Naive thymus-derived CD4-positive, alpha-beta T cell (primary cell): ENCODE measurements around the gene LRRC4C. TPM values are rescaled to one million over a fixed set of nuclear protein-coding genes. Genes with fewer than 3 reads are reported as not detected.

Experiments
- ATAC-seq: fragments of 150-1000 bp; cut with Tn5 transposase; 2 replicates; pipeline ENCODE4 v1.10.0; 2021; ENCODE audit warnings: mild to moderate bottlenecking, moderate library complexity
- CTCF ChIA-PET: fragments of 350-600 bp; sonication (Branson Sonifier 250); formaldehyde crosslinking; loops from one replicate; lab custom pipeline; 2021; ENCODE audit warnings: antibody characterized with exemption; lab: Charles Lee
- POLR2A ChIA-PET: fragments of 350-600 bp; sonication (Branson Sonifier 250); formaldehyde crosslinking; loops from one replicate; lab custom pipeline; 2021; ENCODE audit warnings: antibody characterized with exemption, inconsistent platforms; lab: Charles Lee
- DNase-seq, 9 donors: peaks; one replicate each; pipeline versions ENCODE4 v3.0.0 to v3.0.0-alpha.2; 2020 to 2022; ENCODE audit warnings: mixed read lengths in 1 of 9
- H3K27ac ChIP-seq: one replicate; pipeline ENCODE4 v1.7.0; 2013; ENCODE audit warnings: mild to moderate bottlenecking, low read depth, low read length, moderate library complexity
- H3K27me3 ChIP-seq, 2 donors: one replicate each; pipeline ENCODE4 v1.7.0; 2013; ENCODE audit warnings: low read length in 2 of 2, mild to moderate bottlenecking in 2 of 2, moderate library complexity in 2 of 2; ENCODE audit not compliant: control insufficient read depth in 2 of 2, insufficient read depth in 2 of 2
- H3K36me3 ChIP-seq, 3 experiments: 1 replicate in 2 of 3; 2 replicates in 1 of 3; pipeline ENCODE4 v1.7.0; 2013; ENCODE audit warnings: low read length in 3 of 3, mild to moderate bottlenecking in 3 of 3, moderate library complexity in 1 of 3; ENCODE audit not compliant: insufficient read depth in 3 of 3, control insufficient read depth in 2 of 3
- H3K4me1 ChIP-seq, 2 donors: one replicate each; pipeline ENCODE4 v1.7.0; 2013; ENCODE audit warnings: low read length in 2 of 2, mild to moderate bottlenecking in 2 of 2, moderate library complexity in 1 of 2; ENCODE audit not compliant: control insufficient read depth in 2 of 2, insufficient read depth in 2 of 2
- H3K4me3 ChIP-seq: 2 replicates; pipeline ENCODE4 v1.7.0; 2013; ENCODE audit warnings: mild to moderate bottlenecking, low read length
- H3K9me3 ChIP-seq, 3 experiments: 1 replicate in 2 of 3; 2 replicates in 1 of 3; pipeline ENCODE4 v1.7.0; 2013; ENCODE audit warnings: low read length in 3 of 3; ENCODE audit not compliant: control insufficient read depth in 2 of 3
- H3K27ac Mint-ChIP-seq, 9 donors: one replicate each; pipeline ENCODE4 v1.8.0; 2020 to 2022; ENCODE audit warnings: mixed read lengths in 9 of 9, mild to moderate bottlenecking in 8 of 9, moderate library complexity in 5 of 9, inconsistent platforms in 2 of 9
- H3K27me3 Mint-ChIP-seq, 5 donors: one replicate each; pipeline ENCODE4 v1.8.0; 2021 to 2022; ENCODE audit warnings: mixed read lengths in 5 of 5, mild to moderate bottlenecking in 1 of 5
- H3K36me3 Mint-ChIP-seq, 5 donors: one replicate each; pipeline ENCODE4 v1.8.0; 2020 to 2022; ENCODE audit warnings: mixed read lengths in 5 of 5, mild to moderate bottlenecking in 3 of 5, inconsistent platforms in 1 of 5
- H3K4me1 Mint-ChIP-seq, 7 donors: one replicate each; pipeline ENCODE4 v1.8.0; 2020 to 2022; ENCODE audit warnings: mixed read lengths in 7 of 7, mild to moderate bottlenecking in 3 of 7, inconsistent platforms in 1 of 7
- H3K4me3 Mint-ChIP-seq, 10 donors: one replicate each; pipeline ENCODE4 v1.8.0; 2020 to 2022; ENCODE audit warnings: mild to moderate bottlenecking in 10 of 10, mixed read lengths in 10 of 10, moderate library complexity in 6 of 10, inconsistent platforms in 2 of 10
- H3K9me3 Mint-ChIP-seq, 11 donors: one replicate each; pipeline ENCODE4 v1.8.0; 2020 to 2022; ENCODE audit warnings: mixed read lengths in 11 of 11, mild to moderate bottlenecking in 4 of 11, inconsistent platforms in 1 of 11, moderate library complexity in 1 of 11
- intact Hi-C, 2 donors: fragments of 100-400 bp; cut with micrococcal nuclease; formaldehyde crosslinking; loops; one replicate each; pipeline ENCODE4 v1.15.1; 2023
- polyA plus RNA-seq, 2 donors: library from polyadenylated mRNA; unstranded; fragments of 300-500 nt; fragmentation: Illumina TruSeq; gene quantifications; one replicate each; pipeline ENCODE4 v1.2.3, GENCODE V29; 2021
- total RNA-seq, 6 experiments: library from RNA in 5 of 6; stranded (reverse) in 5 of 6; gene quantifications; 1 replicate in 5 of 6; 2 replicates in 1 of 6; pipeline ENCODE4 v1.2.3 and lab custom pipeline; 2021 to 2026

LRRC4C gene
- total and polyA plus RNA-seq, 7 experiments from 2014 or later = not detected

- Histone ChIP-seq H3K36me3 (no peaks in the 10 kb centered on the region), H3K4me1 (no peaks in the 10 kb centered on the region), H3K9me3 (no peaks in the 10 kb centered on the region), H3K4me3 (no peak overlapping the region), H3K27me3 (no peaks in the 10 kb centered on the region), H3K27ac (no peak overlapping the region)
- Mint-ChIP-seq H3K27ac (no peak overlapping the region), H3K36me3 (peaks cover 0 to 6% (median 0%) of the 10 kb centered on the region in 5 donors), H3K4me3 (no peak overlapping the region), H3K9me3 (peaks cover 5 to 44% (median 9%) of the 10 kb centered on the region in 11 donors), H3K4me1 (no peaks in the 10 kb centered on the region), H3K27me3 (no peaks in the 10 kb centered on the region)
- CTCF ChIA-PET = no interaction called here
- POLR2A ChIA-PET = no interaction called here
- ATAC-seq = no peak
- DNase-seq = no peak
- intact Hi-C loops = no loop called here
These were observed 453.5 kb downstream of the LRRC4C start for GRCh38 chr11:41005986-41006385.

DNA sequence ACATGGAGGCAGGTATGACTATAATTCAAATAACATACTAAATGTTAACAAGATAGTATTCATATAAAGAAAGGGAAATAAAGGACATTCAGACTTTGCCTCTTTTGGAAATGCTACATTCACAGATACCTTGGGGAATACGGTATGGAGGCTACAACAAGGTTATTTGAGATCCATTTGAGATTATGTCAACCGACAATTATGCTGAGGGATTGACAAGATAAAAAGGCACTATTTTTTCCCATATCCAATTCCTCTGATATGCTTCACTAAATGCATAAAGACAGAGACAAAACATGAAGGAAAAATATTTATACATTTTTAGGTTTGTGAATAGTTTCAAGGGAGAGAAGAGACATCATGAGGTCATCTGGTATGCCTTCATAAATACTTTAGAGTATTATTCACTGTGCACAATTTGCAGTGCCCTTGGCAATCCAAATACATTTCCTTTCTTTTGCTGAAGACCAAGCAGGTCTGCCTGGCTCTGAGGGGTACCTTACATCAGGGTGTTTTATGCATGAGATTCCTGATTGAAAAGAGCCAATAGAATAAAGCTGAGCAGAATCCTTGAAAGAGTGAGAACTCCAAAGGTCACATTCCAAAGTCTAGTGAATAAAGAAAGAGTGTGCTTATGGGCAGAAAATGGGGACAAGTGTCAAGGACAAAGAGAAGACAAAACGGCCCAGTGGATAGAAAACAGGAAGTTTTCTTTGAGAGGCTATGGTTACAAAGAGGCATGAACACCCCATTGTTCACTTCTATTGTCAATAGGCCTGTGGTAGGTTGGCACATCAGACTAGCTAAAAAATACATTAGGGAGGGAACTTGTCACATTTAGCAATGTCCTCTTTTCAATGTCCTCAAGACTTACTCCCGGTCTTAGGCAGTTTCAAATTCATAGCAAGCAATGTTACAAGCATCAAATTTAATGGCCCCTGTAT is 455.8 kb downstream of the LRRC4C start:
- no peak for DNase-seq
- Mint-ChIP-seq H3K4me3 (no peak overlapping the region), H3K9me3 (peaks cover 3 to 35% (median 9%) of the 10 kb centered on the region in 11 donors), H3K27me3 (no peaks in the 10 kb centered on the region), H3K4me1 (no peaks in the 10 kb centered on the region), H3K27ac (no peak overlapping the region), H3K36me3 (peaks cover 0 to 6% (median 0%) of the 10 kb centered on the region in 5 donors)
- Histone ChIP-seq H3K4me1 (no peaks in the 10 kb centered on the region), H3K4me3 (no peak overlapping the region), H3K36me3 (no peaks in the 10 kb centered on the region), H3K9me3 (no peaks in the 10 kb centered on the region), H3K27ac (no peak overlapping the region), H3K27me3 (no peaks in the 10 kb centered on the region)
- intact Hi-C loops = no loop called here
- no peak for ATAC-seq
- POLR2A ChIA-PET = no interaction called here
- CTCF ChIA-PET = no interaction called here

- no peak for DNase-seq
- Mint-ChIP-seq H3K4me3 (no peak overlapping the region), H3K9me3 (peaks cover 0 to 43% (median 12%) of the 10 kb centered on the region in 11 donors), H3K27ac (no peak overlapping the region), H3K36me3 (no peaks in the 10 kb centered on the region), H3K4me1 (no peaks in the 10 kb centered on the region), H3K27me3 (no peaks in the 10 kb centered on the region)
- no peak overlapping the region for H3K27ac ChIP-seq
- CTCF ChIA-PET = no interaction called here
- no peaks in the 10 kb centered on the region for H3K4me1 ChIP-seq
- ATAC-seq = no peak
- POLR2A ChIA-PET = no interaction called here
- intact Hi-C loops = no loop called here
- no peaks in the 10 kb centered on the region for H3K27me3 ChIP-seq
- no peak overlapping the region for H3K4me3 ChIP-seq
- H3K9me3 ChIP-seq = no peaks in the 10 kb centered on the region
- no peaks in the 10 kb centered on the region for H3K36me3 ChIP-seq
These were observed 460.5 kb downstream of the LRRC4C start for GRCh38 chr11:40998920-40999319.

DNA sequence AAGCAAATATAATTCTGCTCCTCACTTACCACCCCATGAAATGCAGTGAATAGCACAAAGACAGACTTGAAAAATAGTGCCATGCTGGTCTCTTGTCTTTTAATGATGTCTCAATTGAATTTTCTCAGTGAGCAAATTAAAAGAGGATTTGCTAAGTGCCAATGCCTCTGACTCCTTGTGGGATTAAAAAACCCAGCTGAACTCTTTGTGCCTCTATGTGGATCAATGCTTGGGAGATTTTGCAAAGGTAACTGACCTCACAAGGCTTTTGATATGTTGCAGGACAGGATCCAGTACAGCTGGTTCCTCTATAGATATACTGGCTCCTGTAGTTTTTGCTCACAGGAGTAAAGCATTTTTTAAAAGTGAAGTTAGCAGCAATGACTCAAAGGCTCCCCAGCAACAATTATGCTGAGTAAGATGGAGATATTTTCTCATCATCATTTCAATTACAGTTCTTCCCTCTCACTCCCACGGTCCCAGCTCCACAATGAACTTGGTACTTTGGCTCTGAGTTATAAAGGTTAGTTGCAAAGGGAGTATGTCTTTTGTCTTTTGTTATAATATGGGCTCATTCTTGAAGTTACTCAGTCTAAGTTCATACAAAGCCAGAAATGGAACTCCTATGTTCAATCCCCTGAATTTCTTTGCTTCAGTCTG is 471.5 kb downstream of the LRRC4C start:
- CTCF ChIA-PET = no interaction called here
- Histone ChIP-seq H3K27me3 (no peaks in the 10 kb centered on the region), H3K36me3 (no peaks in the 10 kb centered on the region), H3K4me1 (no peaks in the 10 kb centered on the region), H3K9me3 (peaks cover 0 to 4% (median 0%) of the 10 kb centered on the region in 3 experiments), H3K4me3 (no peak overlapping the region), H3K27ac (no peak overlapping the region)
- H3K27ac Mint-ChIP-seq = no peak overlapping the region
- no peaks in the 10 kb centered on the region for H3K36me3 Mint-ChIP-seq
- ATAC-seq (no peak), DNase-seq (no peak)
- H3K9me3 Mint-ChIP-seq = peaks cover 0 to 32% (median 12%) of the 10 kb centered on the region in 11 donors
- POLR2A ChIA-PET = no interaction called here
- intact Hi-C loops = no loop called here
- no peak overlapping the region for H3K4me3 Mint-ChIP-seq
- no peaks in the 10 kb centered on the region for H3K4me1 Mint-ChIP-seq
- H3K27me3 Mint-ChIP-seq = no peaks in the 10 kb centered on the region

- no peak for DNase-seq
- Histone ChIP-seq H3K27ac (no peak overlapping the region), H3K36me3 (no peaks in the 10 kb centered on the region), H3K4me1 (no peaks in the 10 kb centered on the region), H3K9me3 (peaks cover 0 to 4% (median 0%) of the 10 kb centered on the region in 3 experiments), H3K4me3 (no peak overlapping the region), H3K27me3 (no peaks in the 10 kb centered on the region)
- intact Hi-C loops = no loop called here
- CTCF ChIA-PET = no interaction called here
- ATAC-seq = no peak
- H3K27ac Mint-ChIP-seq = no peak overlapping the region
- H3K9me3 Mint-ChIP-seq = peaks cover 0 to 35% (median 13%) of the 10 kb centered on the region in 11 donors
- H3K4me3 Mint-ChIP-seq = no peak overlapping the region
- POLR2A ChIA-PET = no interaction called here
- H3K36me3 Mint-ChIP-seq = no peaks in the 10 kb centered on the region
- no peaks in the 10 kb centered on the region for H3K4me1 Mint-ChIP-seq
- no peaks in the 10 kb centered on the region for H3K27me3 Mint-ChIP-seq
These were observed 473.1 kb downstream of the LRRC4C start for GRCh38 chr11:40986320-40986719.

DNA sequence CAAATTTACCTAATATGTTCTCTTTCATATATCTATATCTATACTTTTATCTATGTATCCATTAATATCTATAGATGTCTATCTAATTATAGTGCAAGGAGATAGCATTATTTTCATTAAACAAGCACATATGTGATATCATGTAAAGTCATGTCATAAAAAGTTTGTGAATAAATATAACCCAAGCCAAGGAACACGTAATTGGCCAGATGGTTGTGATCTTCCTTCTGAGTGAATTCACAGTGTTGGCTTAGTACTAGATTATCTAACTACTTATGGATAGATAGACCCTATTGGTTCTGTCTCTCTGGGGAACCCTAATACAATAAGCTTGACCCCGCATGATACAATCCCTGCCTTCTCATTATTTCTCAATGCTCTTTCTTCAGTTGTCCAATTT is 484.4 kb downstream of the LRRC4C start:
- no peak for DNase-seq
- Mint-ChIP-seq H3K36me3 (no peaks in the 10 kb centered on the region), H3K27ac (no peak overlapping the region), H3K4me3 (no peak overlapping the region), H3K27me3 (no peaks in the 10 kb centered on the region), H3K9me3 (peaks cover 7 to 48% (median 16%) of the 10 kb centered on the region in 11 donors), H3K4me1 (no peaks in the 10 kb centered on the region)
- no peaks in the 10 kb centered on the region for H3K36me3 ChIP-seq
- no peaks in the 10 kb centered on the region for H3K4me1 ChIP-seq
- H3K27ac ChIP-seq = no peak overlapping the region
- ATAC-seq = no peak
- no peaks in the 10 kb centered on the region for H3K27me3 ChIP-seq
- peaks cover 0 to 11% (median 0%) of the 10 kb centered on the region in 3 experiments for H3K9me3 ChIP-seq
- no peak overlapping the region for H3K4me3 ChIP-seq
- ChIA-PET POLR2A (no interaction called here), CTCF (no interaction called here)
- intact Hi-C loops = no loop called here
